GM19455 (cell line): Measurements from ENCODE around the gene CNTN2.

Source experiments
- ATAC-seq: cut with Tn5 transposase; IDR thresholded peaks from one replicate; pipeline ENCODE4 v1.9.1; 2021; ENCODE audit not compliant: unreplicated experiment

The CNTN2 gene

GRCh38 chr1:205017766-205018165 lies 25.2 kb upstream of the CNTN2 start:
- no peak for ATAC-seq

GRCh38 chr1:205018381-205018780 lies 24.6 kb upstream of the CNTN2 start:
- no peak for ATAC-seq

GRCh38 chr1:205020466-205020865 lies 22.5 kb upstream of the CNTN2 start:
- no peak for ATAC-seq

GRCh38 chr1:205024679-205025078 lies 18.3 kb upstream of the CNTN2 start:
- no peak for ATAC-seq

- no peak for ATAC-seq
Observed at GRCh38 chr1:205025239-205025638, 17.8 kb upstream of the CNTN2 start.

- ATAC-seq, result no peak
Observed at GRCh38 chr1:205026181-205026580, 16.8 kb upstream of the CNTN2 start.

GRCh38 chr1:205028390-205028789 lies 14.6 kb upstream of the CNTN2 start:
- ATAC-seq, result no peak

- no peak for ATAC-seq
Observed at GRCh38 chr1:205028924-205029323, 14.1 kb upstream of the CNTN2 start.

GRCh38 chr1:205030241-205030640 lies 12.8 kb upstream of the CNTN2 start:
- no peak for ATAC-seq

GRCh38 chr1:205030896-205031295 lies 12.1 kb upstream of the CNTN2 start:
- no peak for ATAC-seq

- no peak for ATAC-seq
Observed at GRCh38 chr1:205032508-205032907, 10.5 kb upstream of the CNTN2 start.

GRCh38 chr1:205037539-205037938 lies 5.5 kb upstream of the CNTN2 start:
- ATAC-seq, result no peak

GRCh38 chr1:205038132-205038786 lies 4.8 kb upstream of the CNTN2 start:
- no peak for ATAC-seq

- ATAC-seq, result no peak
Observed at GRCh38 chr1:205041001-205041715, 1.9 kb upstream of the CNTN2 start.

- ATAC-seq, result no peak
Observed at GRCh38 chr1:205041998-205042910, 758 bp upstream of the CNTN2 start.

- no peak for ATAC-seq
Observed at GRCh38 chr1:205043866-205044265, 854 bp downstream of the CNTN2 start.

- ATAC-seq, result no peak
Observed at GRCh38 chr1:205044741-205045140, 1.7 kb downstream of the CNTN2 start.

- ATAC-seq, result no peak
Observed at GRCh38 chr1:205045146-205045545, 2.1 kb downstream of the CNTN2 start.

- no peak for ATAC-seq
Observed at GRCh38 chr1:205046870-205047269, 3.9 kb downstream of the CNTN2 start.

- no peak for ATAC-seq
Observed at GRCh38 chr1:205047764-205048231, 4.8 kb downstream of the CNTN2 start.

- no peak for ATAC-seq
Observed at GRCh38 chr1:205048382-205048781, 5.4 kb downstream of the CNTN2 start.

GRCh38 chr1:205049479-205049878 lies 6.5 kb downstream of the CNTN2 start:
- no peak for ATAC-seq
